Measurements from ENCODE around the gene TSKU. TPM values are rescaled to one million over a fixed set of nuclear protein-coding genes. Genes with fewer than 3 reads are reported as not detected.

Gene TSKU
- total RNA-seq, 2 donors from 2014 or later = 39.6 to 41.3 TPM

- Histone ChIP-seq H3K27ac (no peak overlapping the region), H3K9me3 (no peaks in the 10 kb centered on the region), H3K36me3 (no peaks in the 10 kb centered on the region), H3K9ac (ENCODE audit: low read depth in 2 of 2, low read length in 2 of 2) (no peak overlapping the region), H3K4me1 (peaks cover 5% of the 10 kb centered on the region), H3K27me3 (no peaks in the 10 kb centered on the region), H3K4me3 (no peak overlapping the region)
- peak; percentile 14 for DNase-seq
- TF ChIP-seq, protein P1, sequence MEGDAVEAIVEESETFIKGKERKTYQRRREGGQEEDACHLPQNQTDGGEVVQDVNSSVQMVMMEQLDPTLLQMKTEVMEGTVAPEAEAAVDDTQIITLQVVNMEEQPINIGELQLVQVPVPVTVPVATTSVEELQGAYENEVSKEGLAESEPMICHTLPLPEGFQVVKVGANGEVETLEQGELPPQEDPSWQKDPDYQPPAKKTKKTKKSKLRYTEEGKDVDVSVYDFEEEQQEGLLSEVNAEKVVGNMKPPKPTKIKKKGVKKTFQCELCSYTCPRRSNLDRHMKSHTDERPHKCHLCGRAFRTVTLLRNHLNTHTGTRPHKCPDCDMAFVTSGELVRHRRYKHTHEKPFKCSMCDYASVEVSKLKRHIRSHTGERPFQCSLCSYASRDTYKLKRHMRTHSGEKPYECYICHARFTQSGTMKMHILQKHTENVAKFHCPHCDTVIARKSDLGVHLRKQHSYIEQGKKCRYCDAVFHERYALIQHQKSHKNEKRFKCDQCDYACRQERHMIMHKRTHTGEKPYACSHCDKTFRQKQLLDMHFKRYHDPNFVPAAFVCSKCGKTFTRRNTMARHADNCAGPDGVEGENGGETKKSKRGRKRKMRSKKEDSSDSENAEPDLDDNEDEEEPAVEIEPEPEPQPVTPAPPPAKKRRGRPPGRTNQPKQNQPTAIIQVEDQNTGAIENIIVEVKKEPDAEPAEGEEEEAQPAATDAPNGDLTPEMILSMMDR (IDR thresholded peaks at IDR 0.05) = no peak
- intact Hi-C loops (cut with DNase I) = no loop called here
Observed at GRCh38 chr11:76802151-76802550, 19.0 kb downstream of the TSKU start.

DNA sequence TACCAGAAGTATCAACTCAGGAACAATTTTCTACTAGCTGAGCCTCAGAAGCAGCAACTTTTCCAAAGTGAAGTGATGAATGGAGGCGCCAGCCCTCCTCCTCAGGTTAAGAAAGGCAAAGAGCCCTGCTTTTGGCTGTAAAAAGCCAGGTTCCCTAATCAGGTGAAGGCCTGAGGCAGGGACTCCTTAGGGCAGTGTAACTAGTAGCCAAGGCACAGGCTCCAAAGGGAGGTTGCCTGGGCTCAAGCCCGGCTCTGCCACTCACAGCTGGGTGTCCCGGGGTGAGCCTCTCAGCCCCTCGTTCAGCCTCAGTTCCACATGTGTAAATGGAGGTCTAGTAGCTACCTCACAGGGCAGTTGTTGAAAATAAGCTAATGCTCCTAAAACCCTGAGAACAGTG, 19.5 kb downstream of the TSKU start:
- Histone ChIP-seq H3K36me3 (no peaks in the 10 kb centered on the region), H3K4me3 (no peak overlapping the region), H3K9ac (ENCODE audit: low read depth in 2 of 2, low read length in 2 of 2) (no peak overlapping the region), H3K27ac (no peak overlapping the region), H3K9me3 (no peaks in the 10 kb centered on the region), H3K27me3 (no peaks in the 10 kb centered on the region), H3K4me1 (peaks cover 5% of the 10 kb centered on the region)
- DNase-seq = peak; percentile 16
- intact Hi-C loops (cut with DNase I) = no loop called here
- TF ChIP-seq, protein P1 (IDR thresholded peaks at IDR 0.05) = no peak

- intact Hi-C loops (cut with DNase I) = no loop called here
- H3K36me3 ChIP-seq = no peaks in the 10 kb centered on the region
- TF ChIP-seq, protein P1 (IDR thresholded peaks at IDR 0.05) = no peak
- no peaks in the 10 kb centered on the region for H3K9me3 ChIP-seq
- peak; percentile 18 for DNase-seq
- H3K27me3 ChIP-seq = no peaks in the 10 kb centered on the region
- H3K4me1 ChIP-seq = peaks cover 5% of the 10 kb centered on the region
- H3K27ac ChIP-seq = no peak overlapping the region
- H3K4me3 ChIP-seq = no peak overlapping the region
- no peak overlapping the region for H3K9ac ChIP-seq (ENCODE audit: low read depth in 2 of 2, low read length in 2 of 2)
Observed at GRCh38 chr11:76803023-76803422, 19.9 kb downstream of the TSKU start.

GRCh38 chr11:76803811-76804600, 20.9 kb downstream of the TSKU start:
- H3K36me3 ChIP-seq = no peaks in the 10 kb centered on the region
- no peaks in the 10 kb centered on the region for H3K27me3 ChIP-seq
- H3K4me3 ChIP-seq = no peak overlapping the region
- no peaks in the 10 kb centered on the region for H3K9me3 ChIP-seq
- TF ChIP-seq, protein P1 (IDR thresholded peaks at IDR 0.05) = no peak
- H3K27ac ChIP-seq = no peak overlapping the region
- H3K9ac ChIP-seq (ENCODE audit: low read depth in 2 of 2, low read length in 2 of 2) = peak overlapping the region in 1 of 2 donors; percentile 1
- intact Hi-C loops (cut with DNase I) = no loop called here
- H3K4me1 ChIP-seq = peaks cover under 1% of the 10 kb centered on the region
- peak; percentile 16 for DNase-seq

DNA sequence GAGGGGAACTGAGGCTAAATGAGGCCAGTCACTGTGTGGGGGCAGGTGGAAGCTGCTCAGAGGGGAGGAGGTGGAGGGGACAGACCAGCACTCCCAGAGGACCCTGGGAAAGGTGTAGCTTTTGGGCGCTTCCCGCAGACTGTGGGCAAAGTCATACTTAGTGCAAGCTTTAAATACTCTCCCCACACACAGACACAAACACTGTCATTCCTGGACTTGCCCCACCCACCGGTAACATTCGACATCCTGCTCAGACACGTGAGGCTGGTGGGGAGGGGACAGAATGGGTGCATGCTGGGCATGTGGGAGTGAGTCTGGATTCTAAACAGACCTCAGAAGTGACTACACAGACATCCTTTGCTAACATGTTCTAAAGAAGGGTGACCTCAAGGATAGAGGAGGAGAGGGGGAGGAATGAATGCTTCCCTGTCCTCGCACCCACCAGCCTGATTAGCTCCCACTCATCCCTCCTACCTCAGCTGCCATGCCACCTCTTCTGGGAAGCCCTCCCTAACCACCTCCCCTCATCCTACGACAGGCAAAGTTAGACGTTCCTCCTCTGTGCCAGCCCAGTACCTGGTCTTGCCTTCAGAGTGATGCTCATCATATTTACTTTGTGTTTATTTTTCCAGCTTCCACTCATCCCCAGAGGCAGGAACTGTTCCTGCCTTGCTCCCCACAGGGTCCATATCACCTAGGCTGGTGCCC, 22.2 kb downstream of the TSKU start:
- Histone ChIP-seq H3K9ac (ENCODE audit: low read depth in 2 of 2, low read length in 2 of 2) (no peak overlapping the region), H3K27ac (no peak overlapping the region), H3K36me3 (no peaks in the 10 kb centered on the region), H3K4me1 (no peaks in the 10 kb centered on the region), H3K4me3 (no peak overlapping the region), H3K27me3 (no peaks in the 10 kb centered on the region), H3K9me3 (no peaks in the 10 kb centered on the region)
- intact Hi-C loops (cut with DNase I) = loop anchor here (5.0 kb wide), 1 partner anchor 237 kb away; no protein-coding TSS in a partner anchor
- DNase-seq = peak; percentile 22
- TF ChIP-seq, protein P1 (IDR thresholded peaks at IDR 0.05) = no peak
